RWPE1 (cell line): ENCODE measurements around the gene CADM2.
A peak's percentile ranks its signal among the peaks of the same experiment; 100 is the strongest.

Source experiments
- CTCF ChIA-PET: fragments of 350-600 bp; sonication (Branson Sonifier 250); formaldehyde crosslinking; extraction: SDS; loops from one replicate; lab custom pipeline; 2021; lab: Yijun Ruan, JAX
- POLR2A ChIA-PET: fragments of 400-600 bp; formaldehyde crosslinking; extraction: SDS; loops from one replicate; lab custom pipeline; 2020; ENCODE audit warnings: antibody characterized with exemption; ENCODE audit not compliant: low non-redundant PET; lab: Yijun Ruan, JAX
- DNase-seq: peaks from one replicate; pipeline ENCODE4 v3.0.0; 2012; ENCODE audit warnings: low spot score
- H3K27ac ChIP-seq: fragments of 450-650 bp; 2 replicates; pipeline ENCODE4 v1.5.1; 2017
- TF ChIP-seq, protein P1 (sequence below): fragments of 450-650 bp; conservative IDR thresholded peaks from 2 replicates; pipeline ENCODE4 v1.5.1; 2017; ENCODE audit warnings: low read depth, mild to moderate bottlenecking

Gene CADM2

GRCh38 chr3:85077018-85077417 lies 118.2 kb downstream of the CADM2 start:
- ChIA-PET POLR2A (no interaction called here), CTCF (no interaction called here)
- TF ChIP-seq, protein P1, sequence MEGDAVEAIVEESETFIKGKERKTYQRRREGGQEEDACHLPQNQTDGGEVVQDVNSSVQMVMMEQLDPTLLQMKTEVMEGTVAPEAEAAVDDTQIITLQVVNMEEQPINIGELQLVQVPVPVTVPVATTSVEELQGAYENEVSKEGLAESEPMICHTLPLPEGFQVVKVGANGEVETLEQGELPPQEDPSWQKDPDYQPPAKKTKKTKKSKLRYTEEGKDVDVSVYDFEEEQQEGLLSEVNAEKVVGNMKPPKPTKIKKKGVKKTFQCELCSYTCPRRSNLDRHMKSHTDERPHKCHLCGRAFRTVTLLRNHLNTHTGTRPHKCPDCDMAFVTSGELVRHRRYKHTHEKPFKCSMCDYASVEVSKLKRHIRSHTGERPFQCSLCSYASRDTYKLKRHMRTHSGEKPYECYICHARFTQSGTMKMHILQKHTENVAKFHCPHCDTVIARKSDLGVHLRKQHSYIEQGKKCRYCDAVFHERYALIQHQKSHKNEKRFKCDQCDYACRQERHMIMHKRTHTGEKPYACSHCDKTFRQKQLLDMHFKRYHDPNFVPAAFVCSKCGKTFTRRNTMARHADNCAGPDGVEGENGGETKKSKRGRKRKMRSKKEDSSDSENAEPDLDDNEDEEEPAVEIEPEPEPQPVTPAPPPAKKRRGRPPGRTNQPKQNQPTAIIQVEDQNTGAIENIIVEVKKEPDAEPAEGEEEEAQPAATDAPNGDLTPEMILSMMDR, result no peak
- no peak overlapping the region for H3K27ac ChIP-seq
- no peak for DNase-seq

DNA sequence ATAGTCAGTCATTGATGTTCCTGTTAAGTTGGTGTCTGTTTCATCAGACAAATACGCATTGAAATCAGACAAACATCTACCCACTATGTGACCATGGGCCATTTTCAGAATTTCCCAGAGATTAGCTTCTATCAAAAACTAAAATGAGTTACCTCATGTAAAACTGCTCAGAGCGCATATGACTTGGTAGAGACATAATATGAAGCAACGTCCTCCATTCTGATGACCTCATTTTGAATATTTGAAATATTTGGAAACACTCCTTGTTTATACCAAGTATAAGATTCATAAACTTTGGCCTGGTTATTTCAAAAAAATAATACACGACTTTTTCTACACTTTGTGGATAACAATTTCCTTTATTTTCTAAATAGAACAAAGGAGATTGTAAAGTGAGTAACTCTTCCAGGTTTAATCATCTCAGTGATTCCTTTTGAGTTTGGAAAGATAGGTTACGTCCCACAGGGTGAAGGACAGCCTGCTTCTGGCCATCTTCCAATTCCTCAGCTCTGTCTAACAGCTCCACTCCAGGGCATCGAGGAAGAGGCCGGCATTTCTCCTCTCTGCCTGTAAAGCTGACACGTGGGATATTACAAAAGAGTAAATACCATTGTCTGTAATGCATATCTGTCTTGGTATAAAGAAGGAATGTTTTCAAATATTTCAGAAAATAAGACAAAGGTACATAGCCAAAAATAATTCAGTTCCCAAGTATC lies 122.6 kb downstream of the CADM2 start:
- DNase-seq, result peak; percentile 0
- TF ChIP-seq, protein P1, result no peak
- POLR2A ChIA-PET, result no interaction called here

GRCh38 chr3:85090495-85090894 lies 131.7 kb downstream of the CADM2 start:
- ChIA-PET CTCF (no interaction called here), POLR2A (no interaction called here)
- no peak for DNase-seq
- no peak overlapping the region for H3K27ac ChIP-seq
- TF ChIP-seq, protein P1, result no peak

More for the DNA sequence above, 122.6 kb downstream of the CADM2 start:
- H3K27ac ChIP-seq, result no peak overlapping the region
- CTCF ChIA-PET, result no interaction called here

GRCh38 chr3:85100316-85100715 lies 141.5 kb downstream of the CADM2 start:
- DNase-seq, result no peak
- POLR2A ChIA-PET, result no interaction called here
- H3K27ac ChIP-seq, result no peak overlapping the region
- CTCF ChIA-PET, result no interaction called here
- TF ChIP-seq, protein P1, result no peak

- POLR2A ChIA-PET, result no interaction called here
- TF ChIP-seq, protein P1, result no peak
- no peak overlapping the region for H3K27ac ChIP-seq
- CTCF ChIA-PET, result interaction anchor here (0.6 kb wide), 1 partner anchor 1316 kb away, joined by 4 read pairs; no protein-coding TSS in a partner anchor
- DNase-seq, result no peak
Measured at GRCh38 chr3:85102781-85103180, 144.0 kb downstream of the CADM2 start.

GRCh38 chr3:85110393-85110792 lies 151.6 kb downstream of the CADM2 start:
- TF ChIP-seq, protein P1, result no peak
- ChIA-PET POLR2A (no interaction called here), CTCF (interaction anchor here (0.6 kb wide), 2 partner anchors 78 to 637 kb away, joined by 3 to 4 read pairs; no protein-coding TSS in a partner anchor)
- H3K27ac ChIP-seq, result no peak overlapping the region
- no peak for DNase-seq
